BLaER1 treated with 17β-estradiol and CSF1 and Interleukin-3, amounts not matched to agents 10 nM and 100 nM (cell line): ENCODE results near the gene BAD.

Experiments
- H3K27ac ChIP-seq, 11 experiments: shearing (Covaris generic); formaldehyde crosslinking; 2 replicates each; pipeline ENCODE4 v1.8.1; 2022
- H3K27me3 ChIP-seq, 11 experiments: shearing (Covaris generic); formaldehyde crosslinking; 2 replicates each; pipeline ENCODE4 v1.8.1; 2022
- H3K36me3 ChIP-seq, 11 experiments: shearing (Covaris generic); formaldehyde crosslinking; 2 replicates each; pipeline ENCODE4 v1.8.1; 2022
- H3K4me1 ChIP-seq, 10 experiments: shearing (Covaris generic); formaldehyde crosslinking; 2 replicates each; pipeline ENCODE4 v1.8.1; 2022
- H3K4me2 ChIP-seq, 11 experiments: shearing (Covaris generic); formaldehyde crosslinking; 2 replicates each; pipeline ENCODE4 v1.8.1; 2022
- H3K4me3 ChIP-seq, 10 experiments: shearing (Covaris generic); formaldehyde crosslinking; 2 replicates each; pipeline ENCODE4 v1.8.1; 2022
- H3K9ac ChIP-seq, 11 experiments: shearing (Covaris generic); formaldehyde crosslinking; 2 replicates each; pipeline ENCODE4 v1.8.1; 2022
- H3K9me3 ChIP-seq, 11 experiments: shearing (Covaris generic); formaldehyde crosslinking; replicated peaks in 1 of 11; 2 replicates each; pipeline ENCODE4 v1.8.1; 2022
- H4K20me1 ChIP-seq, 11 experiments: shearing (Covaris generic); formaldehyde crosslinking; 2 replicates each; pipeline ENCODE4 v1.8.1; 2022
- Cebpa-rat ChIP-seq, 11 experiments: shearing (Covaris generic); IDR thresholded peaks; 2 replicates each; pipeline ENCODE4 v1.8.1; 2022

BAD gene

DNA sequence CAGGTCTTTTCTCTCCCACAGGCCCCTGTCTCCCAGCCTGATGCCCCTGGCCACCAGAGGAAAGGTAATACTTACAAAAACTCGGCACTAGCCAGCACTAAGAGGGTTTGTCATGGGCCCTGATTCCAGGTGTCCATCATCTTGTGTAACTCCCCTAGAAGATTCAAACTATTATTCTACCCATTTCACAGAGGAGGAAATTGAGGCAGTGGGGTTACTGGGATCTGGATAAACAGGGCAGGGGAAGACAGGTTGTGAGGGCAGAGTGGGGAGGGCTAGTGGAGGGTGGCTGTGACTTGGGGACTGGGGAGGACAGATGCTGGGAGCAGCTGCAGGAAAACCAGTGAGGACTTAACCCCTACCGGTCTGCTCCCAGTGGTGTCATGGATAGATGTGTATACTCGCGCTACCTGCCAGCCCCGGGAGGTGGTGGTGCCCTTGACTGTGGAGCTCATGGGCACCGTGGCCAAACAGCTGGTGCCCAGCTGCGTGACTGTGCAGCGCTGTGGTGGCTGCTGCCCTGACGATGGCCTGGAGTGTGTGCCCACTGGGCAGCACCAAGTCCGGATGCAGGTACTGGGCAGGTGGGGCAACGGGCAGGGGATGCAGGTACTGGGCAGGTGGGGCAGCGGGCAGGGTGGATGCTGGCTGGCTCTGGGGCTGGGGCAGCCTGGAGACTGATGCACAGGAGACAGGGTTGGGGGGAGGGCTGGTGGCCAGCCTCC lies 48.9 kb downstream of the BAD start:
- no peaks in the 10 kb centered on the region for H3K9me3 ChIP-seq
- no peak for TF ChIP-seq Cebpa-rat (IDR thresholded peaks at IDR 0.05)
- H3K4me2 ChIP-seq = peak overlapping the region; percentile 93 to 99 (median 97)
- peaks cover 83 to 90% (median 88%) of the 10 kb centered on the region in 10 experiments for H3K4me1 ChIP-seq
- H3K36me3 ChIP-seq = peaks cover 13 to 38% (median 23%) of the 10 kb centered on the region in 11 experiments; a peak in 21 of 22 replicates
- no peaks in the 10 kb centered on the region for H3K27me3 ChIP-seq
- peaks cover 0 to 28% (median 11%) of the 10 kb centered on the region in 11 experiments; a peak in 10 of 22 replicates for H4K20me1 ChIP-seq
- H3K9ac ChIP-seq = peak overlapping the region; percentile 66 to 83 (median 77); a peak in 21 of 22 replicates
- peak overlapping the region; percentile 67 to 84 (median 72) for H3K4me3 ChIP-seq
- peak overlapping the region in 6 of 11 experiments; percentile 40 to 70 (median 66); a peak in 7 of 22 replicates for H3K27ac ChIP-seq

DNA sequence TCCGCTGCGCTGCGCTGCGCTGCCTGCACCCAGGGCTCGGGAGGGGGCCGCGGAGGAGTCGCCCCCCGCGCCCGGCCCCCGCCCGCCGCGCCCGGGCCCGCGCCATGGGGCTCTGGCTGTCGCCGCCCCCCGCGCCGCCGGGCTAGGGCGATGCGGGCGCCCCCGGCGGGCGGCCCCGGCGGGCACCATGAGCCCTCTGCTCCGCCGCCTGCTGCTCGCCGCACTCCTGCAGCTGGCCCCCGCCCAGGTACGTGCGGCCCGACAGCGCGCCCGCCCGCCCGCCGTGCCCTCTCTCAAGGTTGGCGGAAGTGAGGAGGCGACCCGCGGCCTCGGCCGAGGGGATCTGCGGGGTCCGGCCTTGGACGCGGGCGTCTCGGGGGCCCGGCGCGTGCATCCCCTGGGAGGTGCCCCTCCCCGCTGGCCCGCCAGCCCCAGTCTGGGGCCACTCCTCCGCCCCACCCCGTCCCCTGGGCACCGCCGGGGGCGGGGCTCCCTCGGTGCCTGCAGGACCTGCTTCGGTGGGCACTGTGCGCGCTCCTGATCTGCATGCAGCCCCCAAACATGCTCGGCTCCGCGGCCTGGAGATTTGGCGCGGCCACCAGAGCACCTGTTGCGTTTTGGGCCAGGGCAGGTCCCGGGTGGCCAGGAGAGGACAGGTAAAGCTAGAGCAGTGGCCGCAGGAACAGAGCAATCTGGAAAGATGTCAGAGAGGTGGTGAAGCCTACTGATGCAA lies 49.7 kb downstream of the BAD start:
- Histone ChIP-seq H4K20me1 (peaks cover 0 to 30% (median 11%) of the 10 kb centered on the region in 11 experiments; a peak in 10 of 22 replicates), H3K4me3 (peak overlapping the region; percentile 67 to 84 (median 72)), H3K27me3 (no peaks in the 10 kb centered on the region), H3K36me3 (peaks cover 13 to 38% (median 23%) of the 10 kb centered on the region in 11 experiments; a peak in 21 of 22 replicates), H3K27ac (peak overlapping the region; percentile 40 to 70 (median 63); a peak in 20 of 22 replicates), H3K4me2 (peak overlapping the region; percentile 93 to 99 (median 97)), H3K9ac (peak overlapping the region; percentile 66 to 83 (median 77)), H3K4me1 (peaks cover 78 to 87% (median 83%) of the 10 kb centered on the region in 10 experiments), H3K9me3 (no peaks in the 10 kb centered on the region)
- no peak for TF ChIP-seq Cebpa-rat (IDR thresholded peaks at IDR 0.05)

DNA sequence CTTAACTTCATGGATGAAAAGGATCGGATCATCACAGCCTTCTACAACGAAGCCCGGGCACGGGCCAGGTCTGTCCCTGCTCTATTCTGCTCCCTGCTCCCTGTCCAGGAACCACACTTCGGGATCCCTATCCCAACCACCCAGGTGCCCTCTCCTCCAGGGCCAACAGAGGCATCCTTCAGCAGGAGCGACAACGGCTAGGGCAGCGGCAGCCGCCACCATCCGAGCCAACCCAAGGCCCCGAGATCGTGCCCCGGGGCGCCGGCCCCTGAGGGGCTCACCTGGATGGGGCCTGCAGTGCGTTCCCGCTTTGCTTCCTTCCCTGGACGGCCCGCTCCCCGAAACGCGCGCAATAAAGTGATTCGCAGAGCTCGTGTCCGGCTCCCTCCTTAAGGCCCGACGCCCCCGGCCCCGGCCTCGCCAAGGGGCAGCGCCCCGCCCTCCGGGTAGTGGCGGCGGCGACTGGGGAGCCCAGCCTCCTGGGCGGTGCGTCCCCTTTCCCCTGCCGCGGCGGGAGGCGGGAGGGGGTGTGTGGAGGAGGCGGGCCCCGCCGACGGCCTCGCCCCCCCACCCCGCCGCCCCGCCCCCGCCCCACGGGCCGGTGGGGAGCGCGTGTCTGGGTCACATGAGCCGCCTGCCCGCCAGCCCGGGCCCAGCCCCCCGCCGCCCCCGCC lies 50.4 kb downstream of the BAD start, which contains the start of gene VEGFB:
TSS of gene VEGFB (plus strand) at position 672 of the 674 bp plus-strand sequence. CDS start 250 bp downstream, outside the sequence.
- Histone ChIP-seq H3K9me3 (no peaks in the 10 kb centered on the region), H3K4me1 (peaks cover 78 to 88% (median 83%) of the 10 kb centered on the region in 10 experiments), H3K4me3 (peak within 1 kb of the TSS; percentile 67 to 84 (median 72)), H3K9ac (peak within 1 kb of the TSS; percentile 66 to 83 (median 77)), H3K27ac (peak within 1 kb of the TSS; percentile 40 to 70 (median 65); a peak in 21 of 22 replicates), H4K20me1 (peaks cover 0 to 38% (median 11%) of the 10 kb centered on the region in 11 experiments; a peak in 10 of 22 replicates), H3K27me3 (no peaks in the 10 kb centered on the region), H3K4me2 (peak within 1 kb of the TSS; percentile 98 to 100 (median 99)), H3K36me3 (peaks cover 13 to 37% (median 23%) of the 10 kb centered on the region in 11 experiments; a peak in 21 of 22 replicates)
- TF ChIP-seq Cebpa-rat (IDR thresholded peaks at IDR 0.05) = no peak

DNA sequence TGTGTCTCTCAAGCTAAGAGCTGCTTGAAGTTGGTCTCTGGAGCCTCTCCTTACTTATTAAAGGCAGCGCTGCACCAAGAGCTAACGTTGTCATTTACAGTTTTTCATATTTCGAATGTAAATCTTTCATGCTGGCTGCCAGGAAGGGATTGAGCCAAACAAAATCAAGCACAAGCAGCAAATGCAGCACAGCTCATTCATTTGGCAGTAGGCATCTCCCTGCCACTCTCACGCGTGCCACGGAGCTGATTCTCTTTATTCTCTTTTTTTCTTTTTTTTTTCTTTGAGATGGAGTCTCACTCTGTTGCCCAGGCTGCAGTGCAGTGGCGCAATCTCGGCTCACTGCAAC lies 51.5 kb downstream of the BAD start:
- Histone ChIP-seq H3K27ac (peak overlapping the region in 2 of 11 experiments; percentile 38 to 84; a peak in 1 of 22 replicates), H3K9ac (peak overlapping the region in 7 of 11 experiments; percentile 43 to 89 (median 82); a peak in 6 of 22 replicates), H3K4me3 (no peak overlapping the region; a peak in 1 of 20 replicates), H3K9me3 (no peaks in the 10 kb centered on the region), H4K20me1 (peaks cover 0 to 38% (median 11%) of the 10 kb centered on the region in 11 experiments; a peak in 10 of 22 replicates), H3K4me2 (peak overlapping the region; percentile 94 to 100 (median 99); a peak in 21 of 22 replicates), H3K4me1 (peaks cover 78 to 88% (median 83%) of the 10 kb centered on the region in 10 experiments), H3K27me3 (no peaks in the 10 kb centered on the region), H3K36me3 (peaks cover 3 to 27% (median 15%) of the 10 kb centered on the region in 11 experiments; a peak in 20 of 22 replicates)
- TF ChIP-seq Cebpa-rat (IDR thresholded peaks at IDR 0.05) = no peak

DNA sequence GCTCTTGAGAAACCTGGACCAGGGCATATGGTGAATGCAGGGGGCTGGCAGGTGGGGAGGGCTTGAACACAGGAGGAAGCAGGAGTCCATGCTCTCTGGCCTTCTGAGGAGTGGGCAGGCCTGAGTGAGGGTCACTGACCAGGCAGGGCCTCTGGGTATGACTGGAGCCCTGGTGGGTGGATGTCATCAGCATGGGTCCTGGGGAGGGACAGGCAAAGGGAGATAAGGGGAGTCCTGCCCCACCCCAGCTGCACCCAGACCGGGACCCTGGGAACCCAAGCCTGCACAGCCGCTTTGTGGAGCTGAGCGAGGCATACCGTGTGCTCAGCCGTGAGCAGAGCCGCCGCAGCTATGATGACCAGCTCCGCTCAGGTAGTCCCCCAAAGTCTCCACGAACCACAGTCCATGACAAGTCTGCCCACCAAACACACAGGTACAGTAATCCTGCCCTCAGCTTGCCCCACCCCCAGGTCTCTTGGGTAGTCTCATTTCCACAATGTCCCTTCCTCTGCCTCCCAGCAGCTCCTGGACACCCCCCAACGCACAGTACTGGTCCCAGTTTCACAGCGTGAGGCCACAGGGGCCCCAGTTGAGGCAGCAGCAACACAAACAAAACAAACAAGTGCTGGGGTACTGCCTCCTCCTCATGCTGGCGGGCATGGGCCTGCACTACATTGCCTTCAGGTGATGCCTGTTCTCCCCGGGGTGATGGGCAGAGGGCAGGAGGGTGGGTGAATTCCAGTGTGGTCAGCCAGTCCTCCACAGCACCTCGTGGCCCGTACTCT lies 52.1 kb downstream of the BAD start:
- Histone ChIP-seq H3K27ac (peak overlapping the region in 5 of 11 experiments; percentile 38 to 89 (median 83); a peak in 6 of 22 replicates), H3K4me2 (peak overlapping the region; percentile 94 to 100 (median 99)), H3K9me3 (no peaks in the 10 kb centered on the region), H3K4me3 (peak overlapping the region in 2 of 10 experiments; percentile 77 to 79; a peak in 4 of 20 replicates), H3K4me1 (peaks cover 78 to 88% (median 83%) of the 10 kb centered on the region in 10 experiments), H3K9ac (peak overlapping the region in 8 of 11 experiments; percentile 11 to 89 (median 82); a peak in 11 of 22 replicates), H3K27me3 (no peaks in the 10 kb centered on the region), H4K20me1 (peaks cover 0 to 38% (median 11%) of the 10 kb centered on the region in 11 experiments; a peak in 10 of 22 replicates), H3K36me3 (peaks cover 0 to 22% (median 9%) of the 10 kb centered on the region in 11 experiments; a peak in 16 of 22 replicates)
- no peak for TF ChIP-seq Cebpa-rat (IDR thresholded peaks at IDR 0.05)

DNA sequence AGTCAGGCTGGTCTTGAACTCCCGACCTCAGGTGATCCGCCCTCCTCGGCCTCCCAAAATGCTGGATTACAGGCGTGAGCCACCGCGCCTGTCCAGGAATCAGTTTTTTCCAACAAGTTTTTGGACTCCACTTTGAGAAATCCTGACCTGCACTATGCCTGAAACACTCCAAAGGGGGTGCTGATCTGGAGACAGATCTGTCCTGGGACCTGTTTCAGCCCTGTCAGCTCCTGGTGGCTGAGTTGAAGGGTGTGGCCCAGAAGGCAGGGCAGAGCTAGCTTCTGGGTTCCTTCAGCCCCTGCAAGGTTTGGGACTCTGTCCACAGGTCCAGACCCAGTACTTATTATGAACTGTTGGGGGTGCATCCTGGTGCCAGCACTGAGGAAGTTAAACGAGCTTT lies 52.9 kb downstream of the BAD start:
- TF ChIP-seq Cebpa-rat (IDR thresholded peaks at IDR 0.05) = no peak
- H3K27ac ChIP-seq = peak overlapping the region in 8 of 11 experiments; percentile 38 to 89 (median 84); a peak in 14 of 22 replicates
- H3K9ac ChIP-seq = peak overlapping the region in 10 of 11 experiments; percentile 11 to 89 (median 82); a peak in 18 of 22 replicates
- H3K9me3 ChIP-seq = no peaks in the 10 kb centered on the region
- H3K27me3 ChIP-seq = no peaks in the 10 kb centered on the region
- H4K20me1 ChIP-seq = peaks cover 0 to 38% (median 11%) of the 10 kb centered on the region in 11 experiments; a peak in 10 of 22 replicates
- peaks cover 80 to 88% (median 83%) of the 10 kb centered on the region in 10 experiments for H3K4me1 ChIP-seq
- H3K36me3 ChIP-seq = peaks cover 0 to 13% (median 6%) of the 10 kb centered on the region in 11 experiments; a peak in 7 of 22 replicates
- peak overlapping the region; percentile 94 to 100 (median 99) for H3K4me2 ChIP-seq
- peak overlapping the region; percentile 65 to 79 (median 70); a peak in 17 of 20 replicates for H3K4me3 ChIP-seq

DNA sequence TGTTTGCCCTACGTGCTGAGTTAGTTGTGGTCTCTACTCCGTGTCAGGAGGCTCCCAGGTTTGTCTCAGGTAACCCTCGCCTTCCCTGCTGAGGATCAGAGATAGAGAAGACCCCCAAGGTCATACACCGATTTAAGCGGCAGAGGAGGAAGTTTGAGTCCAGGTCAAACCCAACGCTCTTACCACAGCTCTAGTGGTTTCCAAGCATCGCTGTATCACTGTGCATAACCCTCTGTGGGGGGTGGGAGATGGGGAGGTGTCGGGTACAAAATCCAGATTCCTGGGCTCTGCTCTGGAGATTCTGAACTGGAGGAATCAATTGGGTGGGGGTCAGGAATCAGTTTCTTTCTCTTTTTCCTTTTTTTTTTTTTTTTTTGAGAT lies 53.5 kb downstream of the BAD start:
- H3K4me2 ChIP-seq = peak overlapping the region; percentile 94 to 100 (median 99)
- H3K9me3 ChIP-seq = no peaks in the 10 kb centered on the region
- peak overlapping the region; percentile 34 to 89 (median 84); a peak in 21 of 22 replicates for H3K27ac ChIP-seq
- peaks cover 75 to 88% (median 83%) of the 10 kb centered on the region in 10 experiments for H3K4me1 ChIP-seq
- no peak for TF ChIP-seq Cebpa-rat (IDR thresholded peaks at IDR 0.05)
- H4K20me1 ChIP-seq = peaks cover 0 to 37% (median 8%) of the 10 kb centered on the region in 11 experiments; a peak in 10 of 22 replicates
- H3K36me3 ChIP-seq = peaks cover 0 to 10% (median 3%) of the 10 kb centered on the region in 11 experiments; a peak in 7 of 22 replicates
- peak overlapping the region; percentile 65 to 79 (median 70) for H3K4me3 ChIP-seq
- H3K27me3 ChIP-seq = no peaks in the 10 kb centered on the region
- peak overlapping the region; percentile 76 to 89 (median 82) for H3K9ac ChIP-seq
